Stimulated activated CD4-positive, alpha-beta T cell treated with anti-CD3 and anti-CD28 coated beads, Interleukin-4, amount 100 ng/mL, for 4 hours (primary cell): ENCODE measurements around the gene CD84.
"Not testable (repeated sequence)": the region's sequence is repeated elsewhere in the genome, so short reads cannot be mapped to it uniquely, and the experiment has no call there.

Experiments
- DNase-seq, 2 experiments: peaks; one replicate each; pipeline ENCODE4 v3.0.0-alpha.2; 2020

CD84 gene

DNA sequence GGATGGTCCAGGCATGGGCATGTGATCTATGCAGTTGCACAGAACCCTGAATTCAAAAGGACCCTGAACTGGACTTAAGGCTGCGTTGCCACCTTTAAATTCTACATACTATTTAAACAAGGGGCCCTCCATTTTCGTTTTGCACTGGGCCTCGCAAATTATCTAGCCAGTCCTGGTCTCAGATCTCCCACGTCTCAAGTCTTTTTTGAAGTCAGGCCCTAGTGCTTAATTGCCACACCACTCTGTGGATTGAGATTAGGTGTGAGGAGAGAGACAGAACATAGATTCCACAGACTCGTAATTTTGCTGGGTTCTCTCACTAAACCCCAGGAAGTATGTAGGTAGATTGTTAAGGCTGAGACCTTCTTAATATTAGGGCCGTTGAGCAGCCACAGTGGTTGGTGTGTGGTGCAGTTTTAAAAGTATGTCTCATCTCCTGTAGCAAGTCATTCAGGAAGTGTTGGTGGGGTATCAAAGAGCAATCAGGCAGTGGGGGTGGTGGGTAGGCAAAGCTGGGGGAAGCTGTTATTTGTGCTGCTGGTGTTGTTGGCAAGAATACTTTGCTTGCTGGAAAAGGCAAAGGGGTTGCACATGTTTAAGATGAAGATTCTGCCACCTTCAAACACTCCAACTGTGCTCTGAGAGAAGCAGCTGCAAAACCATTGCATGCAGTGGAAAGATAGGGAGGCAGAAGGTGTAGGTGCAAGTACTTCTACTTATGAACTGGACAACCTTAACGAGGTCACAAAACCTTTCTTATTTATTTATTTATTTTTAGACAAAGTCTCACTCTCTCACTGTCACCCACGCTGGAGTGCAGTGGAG lies 11.2 kb downstream of the CD84 start:
- peak; percentile 48 to 84 for DNase-seq

DNA sequence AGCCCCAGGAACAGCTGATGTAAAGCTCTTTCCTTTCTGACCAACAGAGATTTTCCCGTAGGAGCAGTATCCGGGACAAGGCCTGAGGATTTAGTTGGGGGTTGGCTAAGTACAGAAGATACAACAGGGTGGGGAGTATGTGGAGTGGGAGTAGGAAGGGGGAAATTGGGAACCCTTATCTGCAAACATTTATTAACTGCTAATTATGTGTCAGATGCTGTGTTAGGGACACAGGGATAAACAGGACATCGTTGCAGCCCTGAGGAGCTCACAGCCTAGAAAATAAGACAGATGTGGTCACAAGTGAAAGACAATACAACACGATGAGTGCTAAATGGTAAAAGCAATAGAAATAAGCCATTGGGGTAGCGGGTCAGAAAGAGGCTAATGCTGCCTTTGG lies 12.0 kb downstream of the CD84 start:
- no peak for DNase-seq

DNA sequence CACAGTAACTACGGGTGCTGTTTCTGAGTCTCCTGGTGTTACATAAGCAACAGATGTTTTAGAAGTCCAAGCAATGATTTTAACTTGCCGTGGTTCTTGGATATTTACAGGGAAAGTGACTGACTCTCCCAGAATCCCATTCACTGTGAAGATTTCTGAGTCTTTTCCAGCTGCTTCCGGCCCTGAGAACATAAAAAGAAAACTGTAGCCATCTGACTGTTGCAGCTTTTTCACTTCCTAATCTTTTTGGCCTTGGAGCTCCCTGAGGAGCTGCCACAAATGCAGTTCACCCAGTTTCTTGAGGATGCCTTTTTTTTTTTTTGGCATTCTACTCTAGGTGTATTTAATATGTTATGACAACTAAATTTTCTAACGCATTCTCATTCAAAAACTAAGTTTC lies 13.7 kb downstream of the CD84 start:
- no peak for DNase-seq

DNA sequence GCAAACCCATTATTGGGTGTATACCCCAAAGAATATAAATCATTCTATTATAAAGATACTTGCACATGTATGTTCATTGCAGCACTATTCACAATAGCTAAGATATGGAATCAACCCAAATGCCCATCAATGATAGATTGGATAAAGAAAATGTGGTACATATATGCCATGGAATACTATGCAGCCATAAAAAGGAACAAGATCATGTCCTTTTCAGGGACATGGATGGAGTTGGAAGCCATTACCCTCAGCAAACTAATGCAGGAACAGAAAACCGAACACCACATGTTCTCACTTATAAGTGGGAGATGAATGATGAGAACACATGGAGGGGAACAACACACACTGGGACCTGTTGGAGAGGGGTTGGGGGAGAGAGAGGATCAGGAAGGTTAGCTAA lies 16.1 kb downstream of the CD84 start:
- DNase-seq, result not testable (repeated sequence)

DNA sequence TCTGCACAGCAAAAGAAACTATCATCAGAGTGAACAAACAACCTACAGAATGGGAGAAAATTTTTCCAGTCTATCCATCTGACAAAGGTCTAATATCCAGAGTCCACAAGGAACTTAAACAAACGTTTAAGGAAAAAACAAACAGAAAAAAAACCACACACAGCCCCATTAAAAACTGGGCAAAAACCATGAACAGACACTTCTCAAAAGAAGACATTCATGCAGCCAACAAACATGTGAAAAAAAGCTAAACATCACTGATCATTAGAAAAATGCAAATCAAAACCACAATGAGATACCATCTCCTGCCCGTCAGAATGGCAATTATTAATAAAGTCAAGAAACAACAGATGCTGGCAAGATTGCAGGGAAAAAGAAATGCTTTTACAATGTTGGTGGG lies 16.6 kb downstream of the CD84 start:
- DNase-seq, result not testable (repeated sequence)

DNA sequence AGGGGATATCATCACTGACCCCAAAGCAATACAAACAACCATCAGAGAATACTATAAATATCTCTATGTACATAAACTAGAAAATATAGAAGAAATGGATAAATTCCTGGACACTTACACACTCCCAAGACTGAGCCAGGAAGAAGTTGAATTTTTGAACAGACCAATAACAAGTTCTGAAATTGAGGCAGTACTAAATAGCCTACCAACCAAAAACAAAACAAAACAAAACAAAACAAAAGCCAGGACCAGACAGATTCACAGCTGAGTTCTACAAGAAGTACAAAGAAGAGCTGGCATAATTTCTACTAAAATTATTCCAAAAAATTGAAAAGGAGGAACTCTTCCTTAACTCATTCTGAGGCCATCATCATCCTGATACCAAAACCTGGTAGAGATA lies 18.5 kb downstream of the CD84 start:
- DNase-seq, result no peak

DNA sequence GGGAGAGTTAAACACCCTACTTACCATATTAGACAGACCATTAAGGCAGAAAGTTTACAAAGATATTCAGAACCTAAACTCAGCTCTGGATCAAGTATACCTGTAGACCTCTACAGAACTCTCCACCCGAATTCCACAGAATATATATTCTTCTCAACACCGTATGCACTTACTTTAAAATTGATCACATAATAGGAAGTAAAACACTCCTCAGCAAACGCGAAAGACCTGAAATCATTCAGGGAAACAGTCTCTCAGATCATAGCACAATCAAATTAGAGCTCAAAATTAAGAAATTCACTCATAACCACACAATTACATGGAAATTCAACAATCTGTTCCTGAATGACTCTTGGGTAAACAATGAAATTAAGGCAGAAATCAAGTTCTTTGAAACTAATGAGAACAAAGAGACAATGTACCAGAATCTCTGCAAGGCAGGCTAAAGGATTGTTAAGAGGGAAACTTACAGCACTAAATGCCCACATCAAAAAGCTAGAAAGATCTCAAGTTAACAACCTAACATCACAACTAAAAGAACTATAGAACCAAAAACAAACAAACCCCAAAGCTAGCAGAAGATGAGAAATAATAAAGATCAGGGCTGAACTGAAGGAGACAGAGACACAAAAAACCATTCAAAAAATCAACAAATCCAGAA lies 19.1 kb downstream of the CD84 start:
- DNase-seq, result no peak

DNA sequence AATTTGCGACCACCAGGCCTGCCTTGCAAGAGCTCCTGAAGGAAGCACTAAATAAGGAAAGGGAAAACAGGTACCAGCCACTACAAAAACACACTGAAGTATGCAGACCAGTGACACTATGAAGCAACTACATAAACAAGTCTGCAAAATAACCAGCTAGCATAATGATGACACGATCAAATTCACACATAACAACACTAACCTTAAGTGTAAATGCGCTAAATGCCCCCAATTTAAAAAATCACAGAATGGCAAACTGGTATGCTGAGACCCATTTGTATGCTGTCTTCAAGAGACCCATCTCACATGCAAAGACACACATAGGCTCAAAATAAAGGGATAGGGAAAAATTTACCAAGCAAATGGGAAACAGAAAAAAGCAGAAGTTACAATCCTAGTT lies 19.9 kb downstream of the CD84 start:
- DNase-seq, result not testable (repeated sequence)

DNA sequence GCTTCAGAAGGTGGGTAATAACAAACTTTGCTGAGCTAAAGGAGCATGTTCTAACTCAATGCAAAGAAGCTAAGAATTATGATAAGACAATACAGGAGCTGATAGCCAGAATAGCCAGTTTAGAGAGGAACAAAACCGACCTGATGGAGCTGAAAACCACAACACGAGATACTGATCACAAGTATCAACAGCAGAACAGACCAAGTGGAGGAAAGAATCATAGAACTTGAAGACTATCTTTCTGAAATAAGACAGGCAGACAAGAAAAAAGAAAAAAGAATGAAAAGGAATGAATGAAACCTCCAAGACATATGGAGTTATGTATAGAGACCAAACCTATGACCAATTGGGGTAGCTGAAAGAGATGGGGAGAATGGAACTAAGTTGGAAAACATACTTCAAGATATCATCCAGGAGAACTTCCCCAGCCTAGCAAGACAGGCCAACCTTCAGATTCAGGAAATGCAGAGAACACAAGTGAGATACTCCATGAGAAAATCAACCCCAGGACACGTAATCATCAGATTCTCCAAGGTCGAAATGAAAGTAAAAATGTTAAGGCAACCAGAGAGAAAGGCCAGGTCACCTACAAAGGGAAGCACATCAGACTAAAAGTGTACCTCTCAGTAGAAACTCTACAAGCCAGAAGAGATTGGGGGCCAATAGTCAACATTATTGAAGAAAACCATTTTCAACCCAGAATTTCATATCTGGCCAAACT lies 20.5 kb downstream of the CD84 start:
- no peak for DNase-seq

DNA sequence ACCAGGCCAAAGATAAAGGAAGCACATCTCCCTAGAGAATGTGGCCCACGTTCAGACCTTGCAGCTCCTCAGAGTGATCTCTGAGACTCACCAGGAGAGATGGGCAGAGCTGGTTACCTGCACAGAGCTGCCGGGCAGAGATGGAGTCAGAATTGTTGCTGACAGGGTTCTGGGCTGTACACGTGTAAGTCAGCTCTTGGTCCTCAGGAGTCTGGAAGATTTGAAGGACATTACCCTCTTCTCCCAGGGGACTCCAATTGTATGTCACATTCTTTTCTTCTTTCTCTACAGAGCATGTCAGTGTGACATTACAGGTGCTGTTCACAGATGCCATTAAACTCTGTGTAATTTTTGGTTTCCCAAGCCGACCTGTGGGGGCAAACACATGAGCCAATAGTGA lies 25.5 kb downstream of the CD84 start:
- no peak for DNase-seq

DNA sequence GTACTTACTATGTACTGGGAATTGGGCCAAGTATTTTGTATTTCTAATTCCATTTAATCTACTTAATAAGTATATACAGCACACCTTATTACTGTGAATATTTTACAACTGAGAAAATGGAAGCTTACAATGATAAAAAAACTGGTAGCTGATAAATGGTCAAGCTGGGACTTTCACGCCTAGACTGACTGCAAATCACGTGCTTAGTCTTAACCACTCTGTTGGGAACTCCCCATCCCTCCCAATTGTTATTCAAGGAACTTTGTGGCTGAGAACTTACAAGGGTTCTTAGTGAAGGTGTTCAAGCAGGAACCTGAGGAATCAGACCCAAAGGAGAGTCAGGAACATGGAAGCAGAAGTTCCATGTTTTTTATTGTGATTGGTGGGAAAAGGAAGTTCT lies 26.9 kb downstream of the CD84 start:
- no peak for DNase-seq

DNA sequence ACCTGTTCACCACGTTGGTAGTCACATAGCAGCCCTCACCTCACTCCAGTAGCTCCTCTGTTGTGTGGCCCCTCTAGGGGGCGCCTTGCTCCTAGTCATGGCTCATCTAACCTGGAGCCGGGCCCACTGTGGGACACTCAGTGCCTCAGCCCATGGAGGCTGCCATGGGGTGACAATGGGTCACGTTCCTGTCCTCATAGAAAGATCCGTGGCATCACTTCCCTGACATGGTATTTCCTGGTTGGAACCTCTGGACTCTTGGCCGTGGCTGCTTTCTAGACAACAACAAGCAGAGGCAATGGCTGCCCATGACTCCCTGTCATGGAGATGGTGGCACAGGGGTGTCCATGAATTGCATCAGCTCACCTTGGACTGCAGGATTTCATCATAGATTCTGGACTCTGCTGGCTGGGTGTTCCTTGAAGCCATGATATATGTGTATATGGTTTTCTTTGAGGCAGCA lies 28.7 kb downstream of the CD84 start:
- peak; percentile 51 to 63 for DNase-seq

DNA sequence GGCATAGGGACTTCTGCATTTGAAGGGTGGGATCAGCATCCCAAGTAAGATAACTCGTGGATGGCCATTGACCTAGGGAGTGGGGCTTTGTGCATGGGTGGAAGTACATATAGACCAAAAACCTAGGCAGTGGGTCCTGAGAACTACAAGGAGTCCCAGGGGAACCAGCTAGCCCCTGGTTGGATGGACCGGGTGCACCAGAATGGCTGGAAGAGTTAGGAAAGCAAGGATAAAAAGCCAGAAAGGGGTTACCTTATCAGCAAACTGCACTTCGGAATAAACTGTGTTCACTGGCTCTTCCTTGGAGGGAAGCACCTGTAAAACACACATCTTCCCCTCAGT lies 29.7 kb downstream of the CD84 start:
- no peak for DNase-seq

DNA sequence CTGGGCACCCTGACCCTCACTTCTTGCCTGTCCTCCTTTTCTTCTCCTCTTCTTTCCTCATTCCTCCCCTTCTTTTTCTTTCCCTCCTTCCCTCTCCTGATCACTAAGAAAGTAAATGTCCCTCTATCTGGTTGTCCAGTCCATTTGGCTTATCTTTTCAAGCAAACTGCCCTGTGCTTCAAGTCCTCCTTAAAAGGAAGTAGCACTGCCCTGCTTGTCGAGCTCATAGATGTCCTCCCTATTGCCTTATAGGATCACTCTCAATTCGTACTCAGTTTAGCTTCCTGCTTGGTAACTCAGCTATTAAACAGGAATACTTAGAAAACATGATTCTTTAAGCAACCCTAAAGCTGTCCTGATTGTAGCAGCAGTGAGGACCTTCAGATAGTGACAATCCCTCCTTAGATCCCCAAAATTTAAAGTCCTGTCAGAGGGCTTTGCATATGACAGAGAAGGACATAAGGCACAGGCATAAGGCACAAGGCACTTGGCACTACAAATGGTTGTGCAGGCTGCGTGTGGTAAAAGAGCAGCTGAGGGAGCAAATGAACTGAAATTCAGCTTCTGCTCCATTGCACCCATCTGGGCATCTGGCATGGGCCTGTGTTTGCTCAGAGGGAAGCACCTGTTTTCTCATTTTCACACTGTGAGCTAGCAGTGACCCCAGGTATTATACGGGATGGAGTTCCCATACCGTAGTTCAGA lies 30.2 kb downstream of the CD84 start:
- DNase-seq, result no peak

DNA sequence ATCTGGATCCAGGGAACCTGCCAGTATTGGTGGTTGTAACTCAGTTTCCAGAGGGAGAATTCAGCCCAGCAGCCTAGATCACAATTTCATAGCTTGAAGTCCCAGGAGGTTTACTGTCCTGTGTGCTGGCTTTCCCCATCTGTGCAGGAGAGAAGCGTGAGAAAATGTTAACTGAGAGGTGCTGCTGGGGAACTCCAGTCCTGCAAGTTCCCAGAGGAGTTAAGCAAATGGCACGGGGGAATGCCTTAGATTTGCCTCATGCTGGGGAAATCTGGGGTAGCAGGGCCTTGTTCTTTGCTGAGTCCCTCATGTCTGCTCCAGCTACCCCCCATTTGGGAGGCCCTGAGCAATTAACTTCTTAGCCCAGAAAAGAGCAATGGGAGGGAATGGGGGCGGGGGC lies 31.1 kb downstream of the CD84 start:
- no peak for DNase-seq

DNA sequence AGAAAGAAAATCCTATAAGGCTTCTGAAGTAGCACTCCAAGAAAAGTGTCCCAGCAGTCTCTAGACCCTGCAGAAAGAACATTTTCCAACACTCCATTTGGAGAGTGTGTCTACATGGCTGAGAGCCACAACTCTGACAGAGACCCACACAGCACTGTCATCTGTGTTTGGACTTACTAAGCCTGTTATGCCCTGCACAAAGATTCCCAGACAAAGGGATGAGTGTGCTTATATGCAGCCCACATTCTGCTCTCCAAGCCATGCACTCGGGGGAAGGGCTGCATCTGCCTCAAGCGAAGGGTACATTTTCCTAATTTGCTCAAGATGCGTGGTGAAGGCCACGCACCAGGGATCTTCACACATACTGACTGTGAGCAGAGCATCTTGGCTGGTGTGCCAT lies 31.9 kb downstream of the CD84 start:
- DNase-seq, result no peak

DNA sequence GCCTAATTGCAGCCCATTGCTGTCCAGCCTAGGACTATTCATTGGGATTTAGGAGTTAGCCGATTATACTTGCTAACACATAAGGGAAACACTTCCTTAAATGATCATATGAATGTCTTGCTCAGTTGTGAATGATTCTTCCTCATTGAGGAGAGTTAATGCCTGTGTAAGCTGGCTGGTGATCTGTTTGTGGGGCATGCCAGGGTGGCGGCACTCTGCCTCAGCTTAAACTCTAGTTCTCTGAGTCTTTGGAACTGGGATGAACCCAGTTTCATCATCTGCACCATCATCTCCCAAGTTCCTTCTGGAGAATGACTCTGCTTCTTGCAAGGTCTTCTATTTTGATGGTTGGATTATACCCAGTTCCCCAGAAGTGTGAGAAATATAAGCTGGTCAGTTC lies 32.4 kb downstream of the CD84 start:
- DNase-seq, result no peak

DNA sequence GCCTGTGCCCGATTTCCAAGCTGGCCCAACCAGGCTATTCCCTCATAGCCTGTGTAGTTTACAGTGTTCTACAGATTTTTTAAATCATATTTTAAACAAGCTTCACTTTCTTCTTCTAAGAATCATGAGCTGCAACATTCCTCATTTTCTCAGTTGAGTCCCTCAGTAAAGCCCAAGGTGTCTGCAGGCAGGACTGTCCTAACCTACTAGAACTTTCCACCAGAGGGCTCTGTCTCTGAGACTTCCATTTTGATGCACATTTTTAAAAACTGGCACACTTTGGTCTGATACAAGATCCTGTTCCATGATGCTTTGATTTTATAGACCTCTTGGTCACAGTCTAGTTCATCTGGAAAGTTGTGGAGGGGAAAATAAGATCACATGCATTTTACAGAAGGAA lies 34.6 kb downstream of the CD84 start:
- DNase-seq, result peak in 1 of 2 experiments; percentile 27

DNA sequence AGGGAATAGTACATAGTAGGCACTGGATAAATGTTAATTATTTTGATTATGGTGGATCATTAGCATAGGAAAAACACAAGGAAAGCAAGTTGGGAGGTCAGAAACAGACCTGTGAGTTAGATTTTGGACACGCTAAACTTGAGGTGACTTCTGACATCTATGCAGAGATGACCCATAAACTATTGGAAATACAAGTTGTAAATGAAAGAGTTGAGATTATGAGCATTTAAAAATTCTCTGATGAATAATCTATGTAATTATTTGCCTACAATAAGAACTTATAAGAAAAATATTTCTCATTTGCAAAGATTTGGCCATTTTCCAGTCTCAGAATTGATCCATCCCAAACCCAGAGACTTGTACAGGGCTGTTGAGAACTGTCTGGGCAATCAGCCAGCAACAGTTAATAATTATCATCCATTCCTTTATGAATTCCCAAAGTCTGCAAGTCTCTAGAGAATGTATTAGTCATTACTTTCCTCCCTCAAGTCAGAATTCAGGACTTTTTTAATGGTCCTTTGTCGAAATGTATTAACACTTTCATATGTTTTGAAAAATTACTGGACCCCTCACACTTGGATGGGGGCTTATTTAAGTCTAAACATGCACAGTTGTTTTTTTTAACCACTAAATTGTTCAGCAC lies 36.9 kb downstream of the CD84 start:
- no peak for DNase-seq

DNA sequence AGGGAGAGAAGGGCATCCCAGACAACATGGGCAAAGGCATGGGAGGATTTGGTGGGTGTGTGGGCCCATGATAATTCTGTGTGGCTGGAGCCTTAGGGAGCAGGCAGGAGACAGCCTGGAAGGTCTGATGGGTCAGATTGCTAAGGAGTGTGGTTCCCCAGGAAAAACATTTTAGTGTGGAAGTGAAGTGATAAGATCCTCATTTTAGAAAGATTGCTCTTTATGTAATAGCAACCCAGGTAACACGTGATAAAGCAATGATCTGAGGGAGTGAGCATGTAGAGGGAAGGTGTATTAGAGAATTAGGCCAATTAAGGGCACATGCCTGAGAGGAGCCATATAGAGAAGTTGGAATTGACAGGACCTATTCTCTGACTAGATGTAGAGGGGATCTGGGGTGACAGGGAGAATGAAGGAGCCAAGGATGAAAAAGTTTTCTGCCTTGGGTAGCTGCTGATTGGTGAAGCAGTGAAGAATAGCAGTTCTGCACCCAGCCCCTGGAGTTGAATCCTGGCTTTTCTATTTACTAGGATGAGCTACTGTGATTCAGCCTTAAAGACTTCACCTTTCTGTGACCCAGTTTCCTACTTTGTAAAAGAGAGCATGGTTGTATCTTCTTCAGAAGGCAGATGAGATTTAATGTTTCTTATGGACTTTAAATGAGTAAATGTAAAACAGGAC lies 37.5 kb downstream of the CD84 start:
- no peak for DNase-seq

DNA sequence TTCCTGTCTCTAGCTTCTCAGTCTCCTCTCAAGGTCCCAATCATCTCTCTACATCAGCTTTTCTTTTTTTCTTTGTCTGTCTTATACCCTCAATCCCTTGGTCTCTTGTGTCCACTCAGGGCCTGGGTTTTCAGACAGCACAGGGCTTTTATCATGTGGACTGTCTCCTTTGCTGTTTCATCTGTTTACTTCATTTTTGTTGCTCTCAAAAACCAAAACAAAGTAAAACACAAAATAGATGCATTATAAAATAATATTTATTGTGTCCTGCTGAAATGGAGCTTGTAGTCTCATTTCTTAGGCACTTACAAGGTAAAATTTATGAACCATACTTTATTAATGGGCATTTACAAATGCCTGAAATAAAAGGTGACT lies 38.5 kb downstream of the CD84 start:
- no peak for DNase-seq
